DOHH2 (cell line): ENCODE results near the gene SPINT1.

Source experiments
- CTCF ChIP-seq: fragments of 200-600 bp; sonication (generic); IDR thresholded peaks from one replicate; pipeline ENCODE4 v1.5.1; 2014; ENCODE audit warnings: antibody characterized with exemption, mild to moderate bottlenecking, low read depth, low read length; ENCODE audit not compliant: poor library complexity, severe bottlenecking
- EZH2phosphoT487 ChIP-seq: fragments of 200-600 bp; sonication (generic); IDR thresholded peaks from 2 replicates; pipeline ENCODE4 v1.6.1; 2017; ENCODE audit warnings: borderline replicate concordance, mild to moderate bottlenecking, antibody characterized with exemption, low read length, moderate library complexity, mixed read lengths

- TF ChIP-seq CTCF (no peak), EZH2phosphoT487 (no peak)
These were observed 19.9 kb downstream of the SPINT1 start for GRCh38 chr15:40863660-40864270.
